GM18867 (cell line): Measurements from ENCODE around the gene PTH1R.

Source experiments
- ATAC-seq: cut with Tn5 transposase; IDR thresholded peaks from one replicate; pipeline ENCODE4 v1.9.1; 2021; ENCODE audit warnings: mild to moderate bottlenecking, moderate library complexity; ENCODE audit not compliant: unreplicated experiment

PTH1R gene

GRCh38 chr3:46863261-46863782, 14.2 kb upstream of the PTH1R start, which contains the start of gene MYL3:
Gene MYL3 (minus strand): TSS chr3:46863444. CDS start chr3:46863390, 54 bp downstream.
- ATAC-seq: no peak

- ATAC-seq: no peak
Measured at GRCh38 chr3:46864061-46864881, 13.2 kb upstream of the PTH1R start.

GRCh38 chr3:46865031-46865507, 12.5 kb upstream of the PTH1R start:
- no peak for ATAC-seq

- no peak for ATAC-seq
Measured at GRCh38 chr3:46865546-46865945, 12.0 kb upstream of the PTH1R start.

GRCh38 chr3:46866032-46866595, 11.4 kb upstream of the PTH1R start:
- ATAC-seq: no peak

GRCh38 chr3:46866720-46867549, 10.6 kb upstream of the PTH1R start:
- no peak for ATAC-seq

- ATAC-seq: no peak
Measured at GRCh38 chr3:46867550-46867898, 10.0 kb upstream of the PTH1R start.

GRCh38 chr3:46868287-46868686, 9.2 kb upstream of the PTH1R start:
- ATAC-seq: no peak

- no peak for ATAC-seq
Measured at GRCh38 chr3:46868948-46869347, 8.6 kb upstream of the PTH1R start.

- ATAC-seq: no peak
Measured at GRCh38 chr3:46869440-46869839, 8.1 kb upstream of the PTH1R start.

- no peak for ATAC-seq
Measured at GRCh38 chr3:46870651-46871050, 6.9 kb upstream of the PTH1R start.

GRCh38 chr3:46871222-46871621, 6.3 kb upstream of the PTH1R start:
- no peak for ATAC-seq

- no peak for ATAC-seq
Measured at GRCh38 chr3:46873521-46873920, 4.0 kb upstream of the PTH1R start.

GRCh38 chr3:46874430-46874829, 3.1 kb upstream of the PTH1R start:
- ATAC-seq: no peak

- ATAC-seq: no peak
Measured at GRCh38 chr3:46875560-46875959, 2.0 kb upstream of the PTH1R start.

GRCh38 chr3:46876313-46877300, 914 bp upstream of the PTH1R start:
- no peak for ATAC-seq

GRCh38 chr3:46878781-46879436, 1.4 kb downstream of the PTH1R start:
- peak; percentile 50 for ATAC-seq

GRCh38 chr3:46880884-46881595, 3.5 kb downstream of the PTH1R start:
- no peak for ATAC-seq
